Psoas muscle (tissue), 8 donors: Measurements from ENCODE around the gene HMCN2. TPM values are rescaled to one million over a fixed set of nuclear protein-coding genes. Genes with fewer than 3 reads are reported as not detected.

Experiments used
- ATAC-seq, 4 donors: fragments of 200-7000 bp; cut with Tn5 transposase; one replicate each; pipeline ENCODE4 v1.9.1; 2020; ENCODE audit warnings: moderate library complexity in 3 of 4, mild to moderate bottlenecking in 2 of 4
- DNase-seq, 2 donors: peaks; one replicate each; pipeline ENCODE4 v3.0.0-alpha.2; 2020
- H3K27ac ChIP-seq: fragments of 200-600 bp; one replicate; pipeline ENCODE4 v1.8.0; 2022
- H3K27me3 ChIP-seq, 3 donors: fragments of 200-600 bp in 1 of 3; one replicate each; pipeline versions ENCODE4 v1.6.1 to v1.8.0; 2013 to 2022; ENCODE audit warnings: low read length in 2 of 3, mild to moderate bottlenecking in 2 of 3, moderate library complexity in 1 of 3; ENCODE audit not compliant: insufficient read depth in 3 of 3
- H3K36me3 ChIP-seq, 2 donors: fragments of 200-600 bp in 1 of 2; one replicate each; pipeline versions ENCODE4 v1.6.1 to v1.8.0; 2013 to 2022; ENCODE audit warnings: low read depth in 1 of 2, mild to moderate bottlenecking in 1 of 2, moderate library complexity in 1 of 2; ENCODE audit not compliant: insufficient read depth in 1 of 2
- H3K4me1 ChIP-seq: fragments of 200-600 bp; one replicate; pipeline ENCODE4 v1.8.0; 2022
- H3K4me3 ChIP-seq: fragments of 200-600 bp; one replicate; pipeline ENCODE4 v1.8.0; 2022; ENCODE audit warnings: mild to moderate bottlenecking
- H3K9me3 ChIP-seq: fragments of 200-600 bp; one replicate; pipeline ENCODE4 v1.8.0; 2022
- WGBS, 3 donors: extraction: QIAGEN DNeasy Blood & Tissue Kit; methylation state at CpG; one replicate each; pipeline versions ENCODE4 v1.1.6 to v1.1.7; 2013; 5-methylcytosine and 5-hydroxymethylcytosine counted together
- intact Hi-C, 2 donors: fragments of 100-400 bp; cut with DNase I; formaldehyde crosslinking; loops; one replicate each; pipeline versions ENCODE4 v1.11.0 to v1.14.2; 2022
- polyA plus RNA-seq, 3 donors: library from polyadenylated mRNA; stranded (reverse); fragments of 200-250 nt; gene quantifications; one replicate each; pipeline ENCODE4 v1.2.3, GENCODE V29; 2013
- total RNA-seq, 4 donors: library from RNA; stranded (reverse); fragmentation: NEBNext Ultra II Directional in 2 of 4; extraction: Animal tissue kit (Norgen Biotek cat#: 25700) in 2 of 4; gene quantifications; one replicate each; pipeline versions ENCODE4 v1.2.1 to v1.2.4, GENCODE V29; 2021 to 2023
- TF ChIP-seq, protein P1 (sequence below): fragments of 200-600 bp; IDR thresholded peaks from one replicate; pipeline ENCODE4 v1.8.0; 2022; ENCODE audit warnings: antibody characterized with exemption
- donor health status: healthy with polysubstance abuse.
- donor health status: DM: no; HTN: no; CAD: no; lungs with moderate emphysema.
- donor health status: Bipolar disorder and iron deficiency.
- donor health status: healthy.
- donor health status: DM: yes; HTN: yes; CAD: no.
- donor health status: DM: no; HTN: no; CAD: no.
- donor health status: DM: no; HTN: no; CAD: no.
- donor health status: DM: yes; HTN: yes; CAD: no.

Gene HMCN2
- total and polyA plus RNA-seq, 7 donors, result 3.6 to 13.2 (median 6.7) TPM

DNA sequence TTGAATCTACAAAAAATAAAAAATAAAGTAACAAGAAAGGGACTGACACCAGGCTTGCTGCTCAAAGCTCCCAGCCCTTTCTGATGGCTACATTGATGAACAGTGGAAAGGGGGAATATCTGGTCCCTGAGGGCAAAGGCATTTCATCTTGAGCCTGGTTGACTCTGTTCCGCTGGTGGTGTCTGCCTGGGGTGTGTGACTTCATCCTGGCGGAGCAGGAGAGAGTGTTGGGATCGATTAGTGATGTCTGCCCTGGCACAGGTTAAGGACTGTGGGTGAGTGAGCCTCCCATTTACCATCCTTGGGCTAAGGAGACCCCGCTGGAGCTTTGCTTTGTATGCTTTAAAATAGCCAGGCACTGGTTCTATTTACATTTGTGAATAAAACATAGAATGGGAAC is 122.3 kb downstream of the HMCN2 start:
- intact Hi-C loops, result no loop called here
- ATAC-seq (no peak), DNase-seq (no peak)
- Histone ChIP-seq H3K4me3 (no peak overlapping the region), H3K36me3 (no peaks in the 10 kb centered on the region), H3K9me3 (no peaks in the 10 kb centered on the region), H3K4me1 (no peaks in the 10 kb centered on the region), H3K27me3 (no peaks in the 10 kb centered on the region), H3K27ac (no peak overlapping the region)
- WGBS, 3 donors, result 82 to 91% (median 86%) methylated on average over 4 of the region's 4 CpGs
- TF ChIP-seq, protein P1, sequence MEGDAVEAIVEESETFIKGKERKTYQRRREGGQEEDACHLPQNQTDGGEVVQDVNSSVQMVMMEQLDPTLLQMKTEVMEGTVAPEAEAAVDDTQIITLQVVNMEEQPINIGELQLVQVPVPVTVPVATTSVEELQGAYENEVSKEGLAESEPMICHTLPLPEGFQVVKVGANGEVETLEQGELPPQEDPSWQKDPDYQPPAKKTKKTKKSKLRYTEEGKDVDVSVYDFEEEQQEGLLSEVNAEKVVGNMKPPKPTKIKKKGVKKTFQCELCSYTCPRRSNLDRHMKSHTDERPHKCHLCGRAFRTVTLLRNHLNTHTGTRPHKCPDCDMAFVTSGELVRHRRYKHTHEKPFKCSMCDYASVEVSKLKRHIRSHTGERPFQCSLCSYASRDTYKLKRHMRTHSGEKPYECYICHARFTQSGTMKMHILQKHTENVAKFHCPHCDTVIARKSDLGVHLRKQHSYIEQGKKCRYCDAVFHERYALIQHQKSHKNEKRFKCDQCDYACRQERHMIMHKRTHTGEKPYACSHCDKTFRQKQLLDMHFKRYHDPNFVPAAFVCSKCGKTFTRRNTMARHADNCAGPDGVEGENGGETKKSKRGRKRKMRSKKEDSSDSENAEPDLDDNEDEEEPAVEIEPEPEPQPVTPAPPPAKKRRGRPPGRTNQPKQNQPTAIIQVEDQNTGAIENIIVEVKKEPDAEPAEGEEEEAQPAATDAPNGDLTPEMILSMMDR, result no peak

DNA sequence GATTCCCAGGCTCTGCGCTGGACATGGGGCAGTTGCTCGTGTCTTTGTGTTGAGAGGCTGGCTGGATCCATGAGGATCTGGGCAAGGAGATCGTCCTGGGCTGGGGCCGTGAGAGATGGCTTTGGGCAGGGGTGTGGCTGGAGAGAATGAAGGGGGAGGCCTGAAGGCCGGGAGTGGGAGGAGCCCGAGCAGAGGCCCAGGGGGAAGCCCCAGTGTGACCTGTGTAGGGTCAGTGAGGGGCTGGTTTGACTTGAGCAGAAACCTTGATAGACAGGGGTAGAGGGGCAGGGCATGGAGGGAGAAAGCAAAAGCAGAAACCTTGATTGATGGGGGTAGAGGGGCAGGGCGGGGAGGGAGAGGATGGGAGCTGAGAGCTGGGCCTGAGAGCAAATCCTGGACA is 124.8 kb downstream of the HMCN2 start:
- no peaks in the 10 kb centered on the region for H3K27me3 ChIP-seq
- no peaks in the 10 kb centered on the region for H3K9me3 ChIP-seq
- no peaks in the 10 kb centered on the region for H3K4me1 ChIP-seq
- DNase-seq (no peak), ATAC-seq (no peak)
- H3K36me3 ChIP-seq, result no peaks in the 10 kb centered on the region
- intact Hi-C loops, result no loop called here
- no peak overlapping the region for H3K27ac ChIP-seq
- H3K4me3 ChIP-seq, result no peak overlapping the region
- TF ChIP-seq, protein P1, result no peak
- WGBS, 3 donors, result 63 to 74% (median 70%) methylated on average over 7 of the region's 7 CpGs

DNA sequence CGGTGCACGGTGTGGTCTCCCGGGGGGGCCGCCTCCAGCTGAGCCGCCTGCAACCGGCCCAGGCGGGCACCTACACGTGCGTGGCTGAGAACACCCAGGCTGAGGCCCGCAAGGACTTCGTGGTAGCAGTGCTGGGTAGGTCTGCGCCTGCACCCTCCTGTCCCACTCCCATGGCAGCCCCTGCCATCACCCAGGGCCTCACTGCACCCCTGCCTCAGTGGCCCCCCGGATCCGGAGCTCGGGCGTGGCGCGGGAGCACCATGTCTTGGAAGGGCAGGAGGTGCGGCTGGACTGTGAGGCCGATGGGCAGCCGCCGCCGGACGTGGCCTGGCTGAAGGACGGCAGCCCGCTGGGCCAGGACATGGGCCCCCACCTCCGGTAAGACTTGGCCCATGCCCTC is 125.4 kb downstream of the HMCN2 start:
- Histone ChIP-seq H3K36me3 (no peaks in the 10 kb centered on the region), H3K4me1 (no peaks in the 10 kb centered on the region), H3K9me3 (no peaks in the 10 kb centered on the region), H3K27me3 (no peaks in the 10 kb centered on the region), H3K4me3 (no peak overlapping the region), H3K27ac (no peak overlapping the region)
- TF ChIP-seq, protein P1, result no peak
- no peak for ATAC-seq
- no peak for DNase-seq
- intact Hi-C loops, result no loop called here
- 90 to 95% (median 91%) methylated on average over 21 to 27 of the region's 27 CpGs for WGBS, 3 donors

DNA sequence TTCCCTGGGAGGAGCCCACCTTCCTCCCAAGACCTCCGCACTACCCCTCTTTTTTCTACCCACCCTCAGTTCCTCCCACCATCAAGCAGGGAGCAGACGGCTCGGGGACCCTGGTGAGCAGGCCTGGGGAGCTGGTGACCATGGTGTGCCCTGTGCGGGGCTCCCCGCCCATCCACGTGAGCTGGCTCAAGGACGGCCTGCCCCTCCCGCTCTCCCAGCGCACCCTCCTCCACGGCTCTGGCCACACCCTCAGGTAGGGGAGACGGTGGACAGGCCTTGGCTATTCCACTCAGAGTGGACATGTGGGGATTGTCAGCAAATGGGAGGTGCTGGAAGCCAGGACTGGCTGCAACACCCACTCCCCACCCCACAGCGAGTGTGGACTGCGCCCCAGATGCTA is 126.3 kb downstream of the HMCN2 start:
- H3K9me3 ChIP-seq, result no peaks in the 10 kb centered on the region
- no peak overlapping the region for H3K27ac ChIP-seq
- intact Hi-C loops, result no loop called here
- ATAC-seq (no peak), DNase-seq (no peak)
- TF ChIP-seq, protein P1, result no peak
- H3K27me3 ChIP-seq, result no peaks in the 10 kb centered on the region
- no peak overlapping the region for H3K4me3 ChIP-seq
- H3K4me1 ChIP-seq, result no peaks in the 10 kb centered on the region
- 85 to 90% (median 89%) methylated on average over 13 of the region's 13 CpGs for WGBS, 3 donors
- no peaks in the 10 kb centered on the region for H3K36me3 ChIP-seq

DNA sequence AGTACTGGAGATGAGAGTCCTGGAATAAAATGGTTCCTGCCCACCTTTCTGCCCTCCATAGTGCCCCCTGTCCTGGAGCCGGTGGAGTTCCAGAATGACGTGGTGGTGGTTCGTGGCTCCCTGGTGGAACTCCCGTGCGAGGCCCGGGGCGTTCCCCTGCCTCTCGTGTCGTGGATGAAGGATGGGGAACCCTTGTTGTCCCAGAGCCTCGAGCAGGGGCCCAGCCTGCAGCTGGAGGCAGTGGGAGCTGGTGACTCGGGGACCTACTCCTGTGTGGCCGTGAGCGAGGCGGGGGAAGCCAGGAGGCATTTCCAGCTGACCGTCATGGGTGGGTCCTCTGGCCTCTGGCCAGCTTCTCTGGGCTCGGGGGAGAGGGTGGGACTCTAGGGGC is 128.1 kb downstream of the HMCN2 start:
- WGBS, 3 donors, result 73 to 77% (median 76%) methylated on average over 16 of the region's 16 CpGs
- TF ChIP-seq, protein P1, result no peak
- no peak for DNase-seq

More for the DNA sequence above, 128.1 kb downstream of the HMCN2 start:
- Histone ChIP-seq H3K27ac (no peak overlapping the region), H3K36me3 (no peaks in the 10 kb centered on the region), H3K4me3 (no peak overlapping the region), H3K27me3 (no peaks in the 10 kb centered on the region), H3K4me1 (no peaks in the 10 kb centered on the region), H3K9me3 (no peaks in the 10 kb centered on the region)
- ATAC-seq, result no peak
- intact Hi-C loops, result no loop called here
